OCI-LY1 (cell line): ENCODE measurements around the gene LRRC25.

Experiments
- EZH2 ChIP-seq: fragments of 200-600 bp; sonication (generic), shearing (Covaris generic); IDR thresholded peaks from 2 replicates; pipeline ENCODE4 v1.8.0; 2017; ENCODE audit warnings: borderline replicate concordance, mixed run types, mild to moderate bottlenecking, antibody characterized with exemption, low read length, moderate library complexity, mixed read lengths
- TF ChIP-seq, protein P1 (sequence below): fragments of 200-600 bp; sonication (generic), shearing (Covaris generic); IDR thresholded peaks from 2 replicates; pipeline ENCODE4 v1.5.1; 2017; ENCODE audit warnings: mild to moderate bottlenecking, antibody characterized with exemption, low read length, moderate library complexity, mixed read lengths

DNA sequence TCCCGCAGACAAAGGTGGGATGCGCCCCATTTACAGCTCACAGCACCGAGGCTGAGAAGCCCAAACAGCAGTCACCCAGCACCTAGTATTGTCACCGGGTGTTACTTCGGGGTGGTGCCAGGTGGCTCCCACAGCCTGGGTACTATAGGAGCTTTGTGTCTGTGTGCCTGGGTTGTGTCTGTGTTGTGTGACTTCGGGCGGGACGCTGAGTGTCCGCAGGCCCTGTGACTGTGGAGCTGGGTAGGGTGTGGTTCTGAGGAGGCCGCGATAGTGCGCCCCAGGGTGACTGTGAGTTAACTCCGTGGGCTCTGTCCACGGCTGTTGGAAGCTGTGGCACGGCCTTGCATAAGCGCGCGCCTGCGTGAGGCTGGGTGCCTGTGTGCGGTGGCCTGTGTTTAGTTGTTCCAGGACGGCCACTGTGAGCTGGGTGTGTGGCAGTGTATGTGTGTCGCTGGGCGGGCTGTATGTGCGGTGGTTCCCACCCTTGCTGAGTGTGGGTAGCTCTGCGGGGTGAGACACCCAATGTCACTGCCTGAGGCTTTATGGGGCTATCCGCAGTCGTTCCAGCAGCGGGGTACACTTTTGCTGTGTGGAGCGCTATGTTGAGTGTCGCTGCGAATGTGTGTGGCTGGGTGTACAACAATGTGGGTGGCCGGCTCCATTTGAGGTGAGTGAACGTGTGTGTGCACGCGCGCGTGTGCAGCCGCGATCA lies 21.2 kb upstream of the LRRC25 start:
- TF ChIP-seq, protein P1, sequence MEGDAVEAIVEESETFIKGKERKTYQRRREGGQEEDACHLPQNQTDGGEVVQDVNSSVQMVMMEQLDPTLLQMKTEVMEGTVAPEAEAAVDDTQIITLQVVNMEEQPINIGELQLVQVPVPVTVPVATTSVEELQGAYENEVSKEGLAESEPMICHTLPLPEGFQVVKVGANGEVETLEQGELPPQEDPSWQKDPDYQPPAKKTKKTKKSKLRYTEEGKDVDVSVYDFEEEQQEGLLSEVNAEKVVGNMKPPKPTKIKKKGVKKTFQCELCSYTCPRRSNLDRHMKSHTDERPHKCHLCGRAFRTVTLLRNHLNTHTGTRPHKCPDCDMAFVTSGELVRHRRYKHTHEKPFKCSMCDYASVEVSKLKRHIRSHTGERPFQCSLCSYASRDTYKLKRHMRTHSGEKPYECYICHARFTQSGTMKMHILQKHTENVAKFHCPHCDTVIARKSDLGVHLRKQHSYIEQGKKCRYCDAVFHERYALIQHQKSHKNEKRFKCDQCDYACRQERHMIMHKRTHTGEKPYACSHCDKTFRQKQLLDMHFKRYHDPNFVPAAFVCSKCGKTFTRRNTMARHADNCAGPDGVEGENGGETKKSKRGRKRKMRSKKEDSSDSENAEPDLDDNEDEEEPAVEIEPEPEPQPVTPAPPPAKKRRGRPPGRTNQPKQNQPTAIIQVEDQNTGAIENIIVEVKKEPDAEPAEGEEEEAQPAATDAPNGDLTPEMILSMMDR, result no peak
- TF ChIP-seq EZH2, result no peak
